GM12875 (cell line): Measurements from ENCODE around the gene THY1.
"Not testable (repeated sequence)": the region's sequence is repeated elsewhere in the genome, so short reads cannot be mapped to it uniquely, and the experiment has no call there.

ENCODE experiments used
- H3K4me3 ChIP-seq: one replicate; pipeline ENCODE4 v1.5.1; 2011; ENCODE audit warnings: low read depth, low read length, control low read depth
- CTCF ChIP-seq: IDR thresholded peaks from 2 replicates; pipeline ENCODE4 v1.5.1; 2011; ENCODE audit warnings: low read depth, mild to moderate bottlenecking, control low read depth, inconsistent platforms, low read length, moderate library complexity, borderline replicate concordance; ENCODE audit not compliant: insufficient read depth

THY1 gene

GRCh38 chr11:119409731-119410130 is 13.2 kb downstream of the THY1 start:
- H3K4me3 ChIP-seq, result no peak overlapping the region
- no peak for TF ChIP-seq CTCF

GRCh38 chr11:119406005-119406404 is 17.0 kb downstream of the THY1 start:
- no peak for TF ChIP-seq CTCF

GRCh38 chr11:119405448-119405847 is 17.5 kb downstream of the THY1 start:
- not testable (repeated sequence) for H3K4me3 ChIP-seq

More at GRCh38 chr11:119406005-119406404, 17.0 kb downstream of the THY1 start:
- H3K4me3 ChIP-seq, result no peak overlapping the region

- TF ChIP-seq CTCF, result no peak
- H3K4me3 ChIP-seq, result no peak overlapping the region
These were observed 18.1 kb downstream of the THY1 start for GRCh38 chr11:119404872-119405271.

GRCh38 chr11:119403021-119403420 is 20.0 kb downstream of the THY1 start:
- no peak overlapping the region for H3K4me3 ChIP-seq
- TF ChIP-seq CTCF, result no peak

GRCh38 chr11:119402470-119402869 is 20.5 kb downstream of the THY1 start:
- H3K4me3 ChIP-seq, result no peak overlapping the region
- no peak for TF ChIP-seq CTCF

- TF ChIP-seq CTCF, result no peak
- no peak overlapping the region for H3K4me3 ChIP-seq
These were observed 22.1 kb downstream of the THY1 start for GRCh38 chr11:119400860-119401259.

GRCh38 chr11:119397740-119398139 is 25.2 kb downstream of the THY1 start:
- H3K4me3 ChIP-seq, result no peak overlapping the region
- no peak for TF ChIP-seq CTCF
